Mesenchymal stem cell (in vitro differentiated cells and primary cell): Measurements from ENCODE around the gene CLEC19A.
A peak's percentile ranks its signal among the peaks of the same experiment; 100 is the strongest.

Experiments used
- DNase-seq: peaks from one replicate; pipeline ENCODE4 v3.0.0-alpha.2; 2013
- H2AFZ ChIP-seq: one replicate; pipeline ENCODE4 v1.6.1; 2013; ENCODE audit warnings: low read depth, mild to moderate bottlenecking, control low read depth, inconsistent platforms, low read length, moderate library complexity
- H2AK5ac ChIP-seq: 2 replicates; pipeline ENCODE4 v1.6.1; 2013; ENCODE audit warnings: low read length, moderate library complexity, mild to moderate bottlenecking, inconsistent platforms; ENCODE audit not compliant: severe bottlenecking
- H2BK120ac ChIP-seq: one replicate; pipeline ENCODE4 v1.6.1; 2013; ENCODE audit warnings: low read depth, mild to moderate bottlenecking, inconsistent platforms, low read length, moderate library complexity
- H2BK12ac ChIP-seq, 2 experiments: one replicate each; pipeline ENCODE4 v1.6.1; 2013; ENCODE audit warnings: inconsistent platforms in 2 of 2, low read length in 2 of 2, mild to moderate bottlenecking in 2 of 2, moderate library complexity in 2 of 2, control low read depth in 1 of 2
- H2BK15ac ChIP-seq: one replicate; pipeline ENCODE4 v1.6.1; 2013; ENCODE audit warnings: mild to moderate bottlenecking, low read depth, inconsistent platforms; ENCODE audit not compliant: poor library complexity, severe bottlenecking
- H2BK5ac ChIP-seq: 2 replicates; pipeline ENCODE4 v1.6.1; 2013; ENCODE audit warnings: low read depth, mild to moderate bottlenecking, low read length, control low read depth, inconsistent platforms; ENCODE audit not compliant: poor library complexity, severe bottlenecking
- H3K14ac ChIP-seq, 2 experiments: one replicate each; pipeline ENCODE4 v1.6.1; 2013; ENCODE audit warnings: inconsistent platforms in 2 of 2, low read length in 2 of 2, control low read depth in 1 of 2, mild to moderate bottlenecking in 1 of 2, moderate library complexity in 1 of 2
- H3K18ac ChIP-seq, 2 experiments: one replicate each; pipeline ENCODE4 v1.6.1; 2013; ENCODE audit warnings: inconsistent platforms in 2 of 2, low read length in 2 of 2, control low read depth in 1 of 2, low read depth in 1 of 2, mild to moderate bottlenecking in 1 of 2
- H3K23ac ChIP-seq, 2 experiments: one replicate each; pipeline ENCODE4 v1.6.1; 2013; ENCODE audit warnings: inconsistent platforms in 2 of 2, low read length in 2 of 2, mild to moderate bottlenecking in 2 of 2, moderate library complexity in 2 of 2, control low read depth in 1 of 2
- H3K27ac ChIP-seq: 2 replicates; pipeline ENCODE4 v1.5.1; 2013; ENCODE audit warnings: mild to moderate bottlenecking, moderate library complexity, low read length, control low read depth, inconsistent platforms; ENCODE audit not compliant: poor library complexity, severe bottlenecking
- H3K27me3 ChIP-seq, 2 experiments: 2 replicates each; pipeline versions ENCODE4 v1.6.1 to v1.7.0; 2013; ENCODE audit warnings: low read length in 2 of 2, mild to moderate bottlenecking in 2 of 2, moderate library complexity in 2 of 2, control low read depth in 1 of 2, inconsistent platforms in 1 of 2; ENCODE audit not compliant: control insufficient read depth in 1 of 2, insufficient read depth in 1 of 2
- H3K36me3 ChIP-seq, 2 experiments: 2 replicates each; pipeline versions ENCODE4 v1.6.1 to v1.7.0; 2013; ENCODE audit warnings: low read length in 2 of 2, control low read depth in 1 of 2, inconsistent platforms in 1 of 2, low read depth in 1 of 2, mild to moderate bottlenecking in 1 of 2; ENCODE audit not compliant: insufficient read depth in 2 of 2, control insufficient read depth in 1 of 2
- H3K4ac ChIP-seq, 2 experiments: one replicate each; pipeline ENCODE4 v1.6.1; 2013; ENCODE audit warnings: inconsistent platforms in 2 of 2, low read length in 2 of 2, mild to moderate bottlenecking in 2 of 2, moderate library complexity in 2 of 2, control low read depth in 1 of 2, low read depth in 1 of 2
- H3K4me1 ChIP-seq: 2 replicates; pipeline ENCODE4 v1.6.1; 2013; ENCODE audit warnings: low read depth, low read length, control low read depth; ENCODE audit not compliant: control insufficient read depth, insufficient read depth
- H3K4me2 ChIP-seq: 2 replicates; pipeline ENCODE4 v1.6.1; 2013; ENCODE audit warnings: low read length, mild to moderate bottlenecking, inconsistent platforms; ENCODE audit not compliant: poor library complexity, severe bottlenecking
- H3K4me3 ChIP-seq, 2 experiments: 2 replicates each; pipeline versions ENCODE4 v1.5.1 to v1.7.0; 2013; ENCODE audit warnings: low read length in 2 of 2, mild to moderate bottlenecking in 2 of 2, control low read depth in 1 of 2, low read depth in 1 of 2; ENCODE audit not compliant: insufficient read depth in 1 of 2
- H3K79me1 ChIP-seq: replicated peaks from 2 replicates; pipeline ENCODE4 v1.6.1; 2013; ENCODE audit warnings: mild to moderate bottlenecking, control low read depth, low read length, inconsistent platforms; ENCODE audit not compliant: poor library complexity, severe bottlenecking
- H3K9ac ChIP-seq: 2 replicates; pipeline ENCODE4 v1.7.0; 2013; ENCODE audit warnings: mild to moderate bottlenecking, low read length, moderate library complexity
- H3K9me3 ChIP-seq: 2 replicates; pipeline ENCODE4 v1.7.0; 2013; ENCODE audit warnings: mild to moderate bottlenecking, low read length; ENCODE audit not compliant: control insufficient read depth
- H4K8ac ChIP-seq: one replicate; pipeline ENCODE4 v1.6.1; 2013; ENCODE audit warnings: inconsistent platforms, mild to moderate bottlenecking, low read length, moderate library complexity
- H4K91ac ChIP-seq: one replicate; pipeline ENCODE4 v1.6.1; 2013; ENCODE audit warnings: mild to moderate bottlenecking, low read length, inconsistent platforms
- WGBS: methylation state at CpG from one replicate; pipeline ENCODE4 v1.1.7; 2013; ENCODE audit warnings: mixed read lengths; 5-methylcytosine and 5-hydroxymethylcytosine counted together

CLEC19A gene

DNA sequence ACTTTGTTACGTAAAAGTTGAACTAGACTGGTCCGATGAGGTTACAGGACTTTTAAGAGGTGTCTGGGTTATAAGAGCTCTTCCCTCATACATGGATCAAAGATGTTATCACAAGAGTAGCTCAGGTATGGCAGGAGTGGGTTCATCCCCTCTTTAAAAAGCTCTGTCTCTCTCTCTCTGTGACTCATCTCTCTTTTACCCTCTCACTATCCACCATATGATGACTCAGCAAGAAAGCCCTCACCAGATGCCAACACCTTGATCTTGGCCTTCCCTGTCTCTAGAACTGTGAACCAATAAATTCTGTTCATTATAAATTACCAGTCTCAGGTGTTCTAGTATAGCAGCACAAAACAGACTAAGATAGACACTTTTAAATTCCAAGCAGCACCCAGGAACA is 1.9 kb upstream of the CLEC19A start:
- Histone ChIP-seq H4K91ac (no peak overlapping the region), H3K27me3 (peaks cover 0 to 2% of the 10 kb centered on the region in 2 experiments), H4K8ac (no peak overlapping the region), H3K18ac (no peak overlapping the region), H2AK5ac (no peak overlapping the region), H2BK15ac (no peak overlapping the region), H3K9ac (no peak overlapping the region), H3K4me1 (peaks cover 1% of the 10 kb centered on the region), H2BK120ac (no peak overlapping the region), H2BK5ac (no peak overlapping the region), H3K9me3 (no peaks in the 10 kb centered on the region), H3K23ac (no peak overlapping the region), H3K14ac (no peak overlapping the region), H2BK12ac (no peak overlapping the region), H3K4me2 (no peak overlapping the region), H2AFZ (no peak overlapping the region), H3K79me1 (no peaks in the 10 kb centered on the region), H3K36me3 (no peaks in the 10 kb centered on the region), H3K4ac (no peak overlapping the region), H3K27ac (no peak overlapping the region), H3K4me3 (no peak overlapping the region)
- no peak for DNase-seq
- WGBS, result 100% methylated on average over 2 of the region's 2 CpGs

GRCh38 chr16:19284207-19284606 is 1.3 kb upstream of the CLEC19A start:
- H3K79me1 ChIP-seq, result no peaks in the 10 kb centered on the region
- no peak overlapping the region for H2BK12ac ChIP-seq
- no peaks in the 10 kb centered on the region for H3K9me3 ChIP-seq
- no peak overlapping the region for H2BK15ac ChIP-seq
- H3K27me3 ChIP-seq, result peaks cover 0 to 8% of the 10 kb centered on the region in 2 experiments
- no peaks in the 10 kb centered on the region for H3K36me3 ChIP-seq
- no peak overlapping the region for H3K23ac ChIP-seq
- H3K4me1 ChIP-seq, result peaks cover 1% of the 10 kb centered on the region
- no peak overlapping the region for H3K18ac ChIP-seq
- H2AFZ ChIP-seq, result no peak overlapping the region
- no peak overlapping the region for H3K4me2 ChIP-seq
- no peak overlapping the region for H3K9ac ChIP-seq
- no peak overlapping the region for H4K8ac ChIP-seq
- H2BK5ac ChIP-seq, result no peak overlapping the region
- H4K91ac ChIP-seq, result no peak overlapping the region
- H3K4me3 ChIP-seq, result no peak overlapping the region
- H3K4ac ChIP-seq, result no peak overlapping the region
- WGBS, result 66% methylated on average over 1 of the region's 1 CpG
- H3K14ac ChIP-seq, result peak overlapping the region in 1 of 2 experiments; percentile 41
- H3K27ac ChIP-seq, result no peak overlapping the region
- H2BK120ac ChIP-seq, result no peak overlapping the region
- no peak overlapping the region for H2AK5ac ChIP-seq
- no peak for DNase-seq

DNA sequence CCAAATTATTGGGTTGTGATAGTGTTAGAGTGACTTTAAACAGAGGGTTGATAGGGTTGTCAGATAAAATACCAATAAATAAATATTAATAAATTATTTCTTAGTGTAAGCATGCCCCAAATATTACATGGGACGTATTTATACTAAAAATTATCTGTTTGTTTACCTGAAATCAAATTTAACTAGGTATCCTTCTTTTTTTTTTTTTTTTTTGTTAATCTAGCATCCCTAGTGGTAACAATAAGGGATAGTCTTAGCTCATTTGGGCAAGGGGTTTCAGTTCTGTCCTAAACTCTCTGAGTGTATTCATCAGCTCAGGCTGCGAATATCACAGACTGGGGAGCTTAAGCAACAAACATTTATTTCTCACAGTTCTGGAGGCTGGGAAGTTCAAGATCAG is 1.3 kb downstream of the CLEC19A start:
- no peak overlapping the region for H3K18ac ChIP-seq
- no peak overlapping the region for H2BK12ac ChIP-seq
- peaks cover 0 to 29% of the 10 kb centered on the region in 2 experiments for H3K27me3 ChIP-seq
- no peaks in the 10 kb centered on the region for H3K36me3 ChIP-seq
- WGBS, result 92% methylated on average over 1 of the region's 2 CpGs
- H3K23ac ChIP-seq, result no peak overlapping the region
- H2AFZ ChIP-seq, result no peak overlapping the region
- H3K14ac ChIP-seq, result no peak overlapping the region
- no peak overlapping the region for H4K8ac ChIP-seq
- H3K4ac ChIP-seq, result no peak overlapping the region
- no peak overlapping the region for H2BK5ac ChIP-seq
- no peak overlapping the region for H3K9ac ChIP-seq
- H2BK120ac ChIP-seq, result no peak overlapping the region
- no peak overlapping the region for H2AK5ac ChIP-seq
- H4K91ac ChIP-seq, result no peak overlapping the region
- no peak overlapping the region for H3K4me2 ChIP-seq
- H3K9me3 ChIP-seq, result no peaks in the 10 kb centered on the region
- no peak for DNase-seq
- peaks cover 2% of the 10 kb centered on the region for H3K4me1 ChIP-seq
- no peak overlapping the region for H2BK15ac ChIP-seq
- H3K79me1 ChIP-seq, result no peaks in the 10 kb centered on the region
- H3K4me3 ChIP-seq, result no peak overlapping the region
- H3K27ac ChIP-seq, result no peak overlapping the region

DNA sequence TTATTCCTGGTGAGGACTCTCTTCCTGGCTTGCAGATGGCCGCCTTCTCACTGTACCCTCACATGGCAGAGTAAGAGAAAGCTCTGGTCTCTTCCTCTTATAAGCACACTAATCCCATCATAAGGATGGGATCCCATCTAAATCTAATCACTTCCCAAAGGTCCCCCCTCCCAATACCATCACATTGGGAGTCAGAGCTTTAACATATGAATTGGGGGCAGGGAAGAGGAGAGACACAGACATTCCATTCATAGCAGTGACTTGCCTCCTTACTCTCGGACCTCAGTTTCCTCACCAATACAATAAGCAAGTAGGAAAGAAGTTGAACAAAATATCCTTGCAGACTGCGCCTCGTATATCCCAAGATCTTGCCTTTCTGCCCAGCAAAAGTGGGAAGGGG is 1.7 kb downstream of the CLEC19A start:
- Histone ChIP-seq H2AFZ (no peak overlapping the region), H3K4me2 (no peak overlapping the region), H3K36me3 (no peaks in the 10 kb centered on the region), H3K18ac (no peak overlapping the region), H2BK15ac (no peak overlapping the region), H4K91ac (no peak overlapping the region), H2AK5ac (no peak overlapping the region), H2BK120ac (no peak overlapping the region), H3K79me1 (no peaks in the 10 kb centered on the region), H4K8ac (no peak overlapping the region), H3K27me3 (peaks cover 0 to 29% of the 10 kb centered on the region in 2 experiments), H3K4ac (no peak overlapping the region), H3K9ac (no peak overlapping the region), H2BK12ac (no peak overlapping the region), H3K23ac (no peak overlapping the region), H3K4me1 (peaks cover 2% of the 10 kb centered on the region), H3K4me3 (no peak overlapping the region), H3K27ac (no peak overlapping the region), H2BK5ac (no peak overlapping the region), H3K14ac (no peak overlapping the region), H3K9me3 (no peaks in the 10 kb centered on the region)
- DNase-seq, result no peak
- WGBS, result 82% methylated on average over 3 of the region's 4 CpGs
